Left colon (tissue), 2 donors: ENCODE data around the gene DZIP1L. TPM values are rescaled to one million over a fixed set of nuclear protein-coding genes. Genes with fewer than 3 reads are reported as not detected.
"Not testable (repeated sequence)": the region's sequence is repeated elsewhere in the genome, so short reads cannot be mapped to it uniquely, and the experiment has no call there.

Experiments used
- ATAC-seq: fragments of 200-7000 bp; cut with Tn5 transposase; one replicate; pipeline ENCODE4 v1.9.1; 2020; ENCODE audit warnings: mild to moderate bottlenecking, moderate library complexity
- DNase-seq, 2 donors: peaks; one replicate each; pipeline ENCODE4 v3.0.0-alpha.2; 2020
- intact Hi-C, 2 donors: fragments of 100-400 bp; cut with DNase I in 1 of 2; cut with micrococcal nuclease in 1 of 2; formaldehyde crosslinking; loops; one replicate each; pipeline versions ENCODE4 v1.11.2 to v1.14.0; 2022; cut with DNase I, micrococcal nuclease
- long read RNA-seq: library from polyadenylated mRNA; unstranded; transcript quantifications from one replicate; pipeline ENCODE4 v2.0.0, GENCODE V29; 2021
- total RNA-seq, 2 donors: library from RNA; stranded (reverse); fragmentation: NEBNext Ultra II Directional; extraction: Animal tissue kit (Norgen Biotek cat#: 25700); gene quantifications; one replicate each; pipeline ENCODE4 v1.2.1, GENCODE V29; 2021
- donor health status: DM: no; HTN: no; CAD: no.
- donor health status: DM: yes; HTN: yes; CAD: no.

The DZIP1L gene
- 1 to 10 TPM; 1.6 to 3.5 TPM for total RNA-seq
- long read RNA-seq: 0 reads

- intact Hi-C loops: loop anchor here in 1 of 2 donors (5.0 kb wide), 1 partner anchor 48 kb away; no protein-coding TSS in a partner anchor
- ATAC-seq: peak; percentile 86
- peak in 1 of 2 donors; percentile 48 for DNase-seq
These were observed at the start of gene DZIP1L for GRCh38 chr3:138114988-138115971. Gene DZIP1L, minus strand, starts transcription at chr3:138115608. Its CDS starts 11,637 bp downstream, at chr3:138103971.

- DNase-seq: no peak
- no peak for ATAC-seq
- intact Hi-C loops: no loop called here
These were observed 49.7 kb upstream of the DZIP1L start for GRCh38 chr3:138165061-138165460.

GRCh38 chr3:138157743-138158142, 42.3 kb upstream of the DZIP1L start:
- DNase-seq (no peak), ATAC-seq (no peak)
- intact Hi-C loops: no loop called here

- intact Hi-C loops: no loop called here
- DNase-seq (no peak), ATAC-seq (no peak)
These were observed 39.1 kb upstream of the DZIP1L start for GRCh38 chr3:138154534-138154933.

- ATAC-seq: no peak
These were observed 33.1 kb upstream of the DZIP1L start for GRCh38 chr3:138148503-138148902.

GRCh38 chr3:138142181-138142580, 26.8 kb upstream of the DZIP1L start:
- intact Hi-C loops, DNase-seq, ATAC-seq: not testable (repeated sequence)

More at GRCh38 chr3:138148503-138148902, 33.1 kb upstream of the DZIP1L start:
- no peak for DNase-seq
- intact Hi-C loops: no loop called here

- intact Hi-C loops: no loop called here
- ATAC-seq: no peak
These were observed 25.5 kb upstream of the DZIP1L start for GRCh38 chr3:138140940-138141339.

GRCh38 chr3:138139691-138140090, 24.3 kb upstream of the DZIP1L start:
- intact Hi-C loops: no loop called here
- no peak for ATAC-seq

More at GRCh38 chr3:138140940-138141339, 25.5 kb upstream of the DZIP1L start:
- DNase-seq: no peak

GRCh38 chr3:138137861-138138260, 22.5 kb upstream of the DZIP1L start:
- intact Hi-C loops: no loop called here
- no peak for DNase-seq
- no peak for ATAC-seq

More at GRCh38 chr3:138139691-138140090, 24.3 kb upstream of the DZIP1L start:
- no peak for DNase-seq

- DNase-seq (no peak), ATAC-seq (no peak)
- intact Hi-C loops: no loop called here
These were observed 20.8 kb upstream of the DZIP1L start for GRCh38 chr3:138136201-138136600.

GRCh38 chr3:138135833-138136194, 20.4 kb upstream of the DZIP1L start:
- DNase-seq (no peak), ATAC-seq (no peak)
- intact Hi-C loops: no loop called here

GRCh38 chr3:138135146-138135832, 19.9 kb upstream of the DZIP1L start:
- intact Hi-C loops: no loop called here
- DNase-seq (no peak), ATAC-seq (no peak)

GRCh38 chr3:138132239-138132638, 16.8 kb upstream of the DZIP1L start, which contains the start of gene A4GNT:
Gene A4GNT, minus strand, starts transcription at chr3:138132390. Its CDS starts 1,134 bp downstream, at chr3:138131256.
- intact Hi-C loops: no loop called here
- no peak for ATAC-seq

GRCh38 chr3:138127636-138128365, 12.4 kb upstream of the DZIP1L start:
- DNase-seq (no peak), ATAC-seq (no peak)
- intact Hi-C loops: no loop called here

More at GRCh38 chr3:138132239-138132638, 16.8 kb upstream of the DZIP1L start, which contains the start of gene A4GNT:
- no peak for DNase-seq

GRCh38 chr3:138125548-138126221, 10.3 kb upstream of the DZIP1L start:
- DNase-seq (no peak), ATAC-seq (no peak)
- intact Hi-C loops: no loop called here

GRCh38 chr3:138124706-138125355, 9.4 kb upstream of the DZIP1L start:
- no peak for ATAC-seq

GRCh38 chr3:138124188-138124587, 8.8 kb upstream of the DZIP1L start:
- intact Hi-C loops: no loop called here
- ATAC-seq: no peak
- DNase-seq: no peak

More at GRCh38 chr3:138124706-138125355, 9.4 kb upstream of the DZIP1L start:
- intact Hi-C loops: no loop called here
- no peak for DNase-seq

GRCh38 chr3:138119423-138119766, 4.0 kb upstream of the DZIP1L start:
- ATAC-seq: no peak

More at GRCh38 chr3:138119423-138119766, 4.0 kb upstream of the DZIP1L start:
- no peak for DNase-seq
- intact Hi-C loops: loop anchor here in 1 of 2 donors (5.0 kb wide), 1 partner anchor 52 kb away; no protein-coding TSS in a partner anchor
